Tibial nerve (tissue), 3 donors: ENCODE data around the gene LYRM4.

Experiments used
- CTCF ChIP-seq, 5 experiments: fragments of 200-600 bp in 3 of 5; fragments of 450-650 bp in 2 of 5; sonication (generic) in 3 of 5; IDR thresholded peaks; one replicate each; pipeline ENCODE4 v1.5.1; 2016 to 2019; ENCODE audit warnings: antibody characterized with exemption in 5 of 5, mild to moderate bottlenecking in 3 of 5, moderate library complexity in 2 of 5
- POLR2A ChIP-seq, 2 donors: fragments of 450-650 bp; IDR thresholded peaks; one replicate each; pipeline ENCODE4 v1.6.1; 2017; ENCODE audit warnings: antibody characterized with exemption in 2 of 2, mild to moderate bottlenecking in 2 of 2, moderate library complexity in 2 of 2

- TF ChIP-seq POLR2A (IDR thresholded peaks at IDR 0.05) (no peak), CTCF (IDR thresholded peaks at IDR 0.05) (no peak)
Measured at GRCh38 chr6:5115168-5115567, 145.6 kb downstream of the LYRM4 start.
